Effector memory CD4-positive, alpha-beta T cell (primary cell): Measurements from ENCODE around the gene TASP1.

Experiments
- DNase-seq, 3 donors: peaks; one replicate each; pipeline ENCODE4 v3.0.0-alpha.2; 2020
- H3K27ac ChIP-seq: 2 replicates; pipeline ENCODE4 v1.7.0; 2013; ENCODE audit warnings: mild to moderate bottlenecking, low read length, moderate library complexity; ENCODE audit not compliant: insufficient read depth, poor library complexity, severe bottlenecking
- H3K27me3 ChIP-seq: replicated peaks from 2 replicates; pipeline ENCODE4 v1.7.0; 2013; ENCODE audit warnings: mild to moderate bottlenecking, low read length; ENCODE audit not compliant: insufficient read depth, control insufficient read depth, poor library complexity, severe bottlenecking
- H3K36me3 ChIP-seq: 2 replicates; pipeline ENCODE4 v1.7.0; 2013; ENCODE audit warnings: mild to moderate bottlenecking, low read length, moderate library complexity; ENCODE audit not compliant: control insufficient read depth, insufficient read depth
- H3K4me1 ChIP-seq: 2 replicates; pipeline ENCODE4 v1.7.0; 2013; ENCODE audit warnings: low read length, mild to moderate bottlenecking; ENCODE audit not compliant: control insufficient read depth, insufficient read depth, poor library complexity, severe bottlenecking
- H3K4me3 ChIP-seq: 2 replicates; pipeline ENCODE4 v1.7.0; 2013; ENCODE audit warnings: low read length, low read depth, mild to moderate bottlenecking; ENCODE audit not compliant: insufficient read depth, poor library complexity, severe bottlenecking
- H3K9me3 ChIP-seq: 2 replicates; pipeline ENCODE4 v1.7.0; 2013; ENCODE audit warnings: mild to moderate bottlenecking, low read length, moderate library complexity; ENCODE audit not compliant: control insufficient read depth

The TASP1 gene

GRCh38 chr20:13432126-13432525, 206.6 kb downstream of the TASP1 start:
- Histone ChIP-seq H3K4me1 (no peaks in the 10 kb centered on the region), H3K27me3 (no peaks in the 10 kb centered on the region), H3K9me3 (no peaks in the 10 kb centered on the region), H3K36me3 (peaks cover 4% of the 10 kb centered on the region), H3K4me3 (no peak overlapping the region), H3K27ac (no peak overlapping the region)
- no peak for DNase-seq

- H3K27ac ChIP-seq: no peak overlapping the region
- H3K36me3 ChIP-seq: peaks cover 4% of the 10 kb centered on the region
- DNase-seq: no peak
- H3K4me3 ChIP-seq: no peak overlapping the region
- no peaks in the 10 kb centered on the region for H3K9me3 ChIP-seq
- no peaks in the 10 kb centered on the region for H3K4me1 ChIP-seq
- H3K27me3 ChIP-seq: no peaks in the 10 kb centered on the region
These were observed 208.3 kb downstream of the TASP1 start for GRCh38 chr20:13430346-13431002.

- Histone ChIP-seq H3K27me3 (no peaks in the 10 kb centered on the region), H3K36me3 (peaks cover 4% of the 10 kb centered on the region), H3K27ac (no peak overlapping the region), H3K4me1 (no peaks in the 10 kb centered on the region), H3K4me3 (no peak overlapping the region), H3K9me3 (no peaks in the 10 kb centered on the region)
- DNase-seq: no peak
These were observed 210.0 kb downstream of the TASP1 start for GRCh38 chr20:13428684-13429083.

- Histone ChIP-seq H3K27ac (no peak overlapping the region), H3K4me3 (no peak overlapping the region), H3K9me3 (no peaks in the 10 kb centered on the region), H3K36me3 (no peaks in the 10 kb centered on the region), H3K4me1 (no peaks in the 10 kb centered on the region), H3K27me3 (no peaks in the 10 kb centered on the region)
- DNase-seq: no peak
These were observed 211.9 kb downstream of the TASP1 start for GRCh38 chr20:13426870-13427269.

GRCh38 chr20:13425381-13426135, 213.2 kb downstream of the TASP1 start:
- Histone ChIP-seq H3K36me3 (no peaks in the 10 kb centered on the region), H3K9me3 (no peaks in the 10 kb centered on the region), H3K4me3 (no peak overlapping the region), H3K4me1 (no peaks in the 10 kb centered on the region), H3K27me3 (no peaks in the 10 kb centered on the region), H3K27ac (no peak overlapping the region)
- DNase-seq: no peak

GRCh38 chr20:13424174-13424833, 214.4 kb downstream of the TASP1 start:
- no peak for DNase-seq
- H3K9me3 ChIP-seq: no peaks in the 10 kb centered on the region
- no peak overlapping the region for H3K4me3 ChIP-seq
- H3K27me3 ChIP-seq: no peaks in the 10 kb centered on the region
- no peaks in the 10 kb centered on the region for H3K36me3 ChIP-seq
- H3K27ac ChIP-seq: no peak overlapping the region
- no peaks in the 10 kb centered on the region for H3K4me1 ChIP-seq

GRCh38 chr20:13423472-13424173, 215.1 kb downstream of the TASP1 start:
- no peaks in the 10 kb centered on the region for H3K9me3 ChIP-seq
- DNase-seq: no peak
- no peak overlapping the region for H3K4me3 ChIP-seq
- no peaks in the 10 kb centered on the region for H3K4me1 ChIP-seq
- H3K27ac ChIP-seq: no peak overlapping the region
- no peaks in the 10 kb centered on the region for H3K27me3 ChIP-seq
- no peaks in the 10 kb centered on the region for H3K36me3 ChIP-seq

GRCh38 chr20:13422637-13423036, 216.1 kb downstream of the TASP1 start:
- Histone ChIP-seq H3K4me1 (no peaks in the 10 kb centered on the region), H3K9me3 (no peaks in the 10 kb centered on the region), H3K4me3 (no peak overlapping the region), H3K27ac (no peak overlapping the region), H3K36me3 (no peaks in the 10 kb centered on the region), H3K27me3 (no peaks in the 10 kb centered on the region)
- DNase-seq: no peak

GRCh38 chr20:13420625-13421024, 218.1 kb downstream of the TASP1 start:
- DNase-seq: no peak
- Histone ChIP-seq H3K9me3 (no peaks in the 10 kb centered on the region), H3K4me3 (no peak overlapping the region), H3K27me3 (no peaks in the 10 kb centered on the region), H3K4me1 (no peaks in the 10 kb centered on the region), H3K36me3 (peaks cover 9% of the 10 kb centered on the region), H3K27ac (no peak overlapping the region)
